IPS-15b (cell line): Measurements from ENCODE around the gene IER3.
A peak's percentile ranks its signal among the peaks of the same experiment; 100 is the strongest.

Experiments used
- H3K27me3 ChIP-seq: one replicate; pipeline ENCODE4 v1.6.1; 2013; ENCODE audit warnings: low read length; ENCODE audit not compliant: control insufficient read depth, insufficient read depth
- H3K36me3 ChIP-seq: one replicate; pipeline ENCODE4 v1.6.1; 2013; ENCODE audit warnings: low read length; ENCODE audit not compliant: control insufficient read depth, insufficient read depth
- H3K4me1 ChIP-seq: one replicate; pipeline ENCODE4 v1.6.1; 2013; ENCODE audit warnings: mild to moderate bottlenecking, low read length; ENCODE audit not compliant: control insufficient read depth, insufficient read depth
- H3K4me3 ChIP-seq: one replicate; pipeline ENCODE4 v1.5.1; 2013; ENCODE audit warnings: low read depth, low read length
- H3K9ac ChIP-seq: one replicate; pipeline ENCODE4 v1.6.1; 2013; ENCODE audit warnings: low read depth, mild to moderate bottlenecking, low read length
- H3K9me3 ChIP-seq: one replicate; pipeline ENCODE4 v1.6.1; 2013; ENCODE audit warnings: mild to moderate bottlenecking, low read length; ENCODE audit not compliant: control insufficient read depth, insufficient read depth

Gene IER3

GRCh38 chr6:30754631-30755030 is 10.3 kb upstream of the IER3 start:
- Histone ChIP-seq H3K9me3 (no peaks in the 10 kb centered on the region), H3K9ac (no peak overlapping the region)

GRCh38 chr6:30752157-30752927 is 8.0 kb upstream of the IER3 start:
- H3K4me1 ChIP-seq: no peaks in the 10 kb centered on the region
- H3K9ac ChIP-seq: no peak overlapping the region
- no peaks in the 10 kb centered on the region for H3K36me3 ChIP-seq
- no peaks in the 10 kb centered on the region for H3K9me3 ChIP-seq
- H3K27me3 ChIP-seq: peaks cover 3% of the 10 kb centered on the region
- H3K4me3 ChIP-seq: no peak overlapping the region

More at GRCh38 chr6:30754631-30755030, 10.3 kb upstream of the IER3 start:
- H3K4me1 ChIP-seq: no peaks in the 10 kb centered on the region
- no peaks in the 10 kb centered on the region for H3K36me3 ChIP-seq
- no peaks in the 10 kb centered on the region for H3K27me3 ChIP-seq
- no peak overlapping the region for H3K4me3 ChIP-seq

GRCh38 chr6:30750379-30750668 is 6.0 kb upstream of the IER3 start:
- no peak overlapping the region for H3K9ac ChIP-seq

GRCh38 chr6:30749554-30750378 is 5.4 kb upstream of the IER3 start:
- H3K9me3 ChIP-seq: no peaks in the 10 kb centered on the region
- no peaks in the 10 kb centered on the region for H3K4me1 ChIP-seq
- H3K4me3 ChIP-seq: no peak overlapping the region
- H3K9ac ChIP-seq: no peak overlapping the region
- peaks cover 10% of the 10 kb centered on the region for H3K27me3 ChIP-seq
- H3K36me3 ChIP-seq: no peaks in the 10 kb centered on the region

More at GRCh38 chr6:30750379-30750668, 6.0 kb upstream of the IER3 start:
- Histone ChIP-seq H3K27me3 (peaks cover 6% of the 10 kb centered on the region), H3K4me3 (no peak overlapping the region), H3K36me3 (no peaks in the 10 kb centered on the region), H3K4me1 (no peaks in the 10 kb centered on the region), H3K9me3 (no peaks in the 10 kb centered on the region)

GRCh38 chr6:30748851-30749540 is 4.6 kb upstream of the IER3 start:
- H3K27me3 ChIP-seq: peaks cover 10% of the 10 kb centered on the region
- no peak overlapping the region for H3K4me3 ChIP-seq
- no peaks in the 10 kb centered on the region for H3K4me1 ChIP-seq
- H3K9ac ChIP-seq: no peak overlapping the region
- no peaks in the 10 kb centered on the region for H3K9me3 ChIP-seq
- no peaks in the 10 kb centered on the region for H3K36me3 ChIP-seq

GRCh38 chr6:30747902-30748769 is 3.8 kb upstream of the IER3 start:
- H3K27me3 ChIP-seq: peaks cover 10% of the 10 kb centered on the region
- no peak overlapping the region for H3K4me3 ChIP-seq
- no peaks in the 10 kb centered on the region for H3K4me1 ChIP-seq
- no peak overlapping the region for H3K9ac ChIP-seq
- H3K9me3 ChIP-seq: no peaks in the 10 kb centered on the region
- H3K36me3 ChIP-seq: no peaks in the 10 kb centered on the region

- no peak overlapping the region for H3K9ac ChIP-seq
- no peaks in the 10 kb centered on the region for H3K4me1 ChIP-seq
- no peaks in the 10 kb centered on the region for H3K36me3 ChIP-seq
- peaks cover 10% of the 10 kb centered on the region for H3K27me3 ChIP-seq
- H3K4me3 ChIP-seq: no peak overlapping the region
- no peaks in the 10 kb centered on the region for H3K9me3 ChIP-seq
Observed at GRCh38 chr6:30747300-30747687, 2.9 kb upstream of the IER3 start.

- Histone ChIP-seq H3K4me1 (no peaks in the 10 kb centered on the region), H3K4me3 (peak overlapping the region; percentile 70)
Observed at GRCh38 chr6:30743099-30744053, 971 bp downstream of the IER3 start.

GRCh38 chr6:30742316-30743098 is 1.8 kb downstream of the IER3 start, which contains the start of gene FLOT1:
Gene FLOT1 (minus strand): TSS chr6:30742687. CDS start chr6:30742189, 498 bp downstream.
- peak within 1 kb of the TSS; percentile 94 for H3K4me3 ChIP-seq
- H3K36me3 ChIP-seq: peaks cover 15% of the 10 kb centered on the region
- no peaks in the 10 kb centered on the region for H3K9me3 ChIP-seq
- H3K9ac ChIP-seq: peak within 1 kb of the TSS; percentile 83
- peaks cover 8% of the 10 kb centered on the region for H3K27me3 ChIP-seq
- H3K4me1 ChIP-seq: no peaks in the 10 kb centered on the region

More at GRCh38 chr6:30743099-30744053, 971 bp downstream of the IER3 start:
- Histone ChIP-seq H3K27me3 (peaks cover 10% of the 10 kb centered on the region), H3K36me3 (peaks cover 15% of the 10 kb centered on the region), H3K9ac (peak overlapping the region; percentile 70), H3K9me3 (no peaks in the 10 kb centered on the region)
